Heart left ventricle (tissue), 16 donors: Measurements from ENCODE around the gene MRC2. TPM values are rescaled to one million over a fixed set of nuclear protein-coding genes. Genes with fewer than 3 reads are reported as not detected.

ENCODE experiments used
- ATAC-seq, 4 donors: fragments of 200-7000 bp; cut with Tn5 transposase; one replicate each; pipeline ENCODE4 v1.9.1; 2020 to 2022; ENCODE audit warnings: moderate library complexity in 4 of 4, mild to moderate bottlenecking in 3 of 4, moderate number of reproducible peaks in 1 of 4
- DNase-seq, 5 donors: peaks; one replicate each; pipeline ENCODE4 v3.0.0-alpha.2; 2020
- H3K27ac ChIP-seq, 12 donors: fragments of 200-600 bp; sonication (generic) in 4 of 12; one replicate each; pipeline versions ENCODE4 v1.5.0 to v1.8.0; 2016 to 2022; ENCODE audit warnings: mild to moderate bottlenecking in 2 of 12
- H3K27me3 ChIP-seq, 9 donors: fragments of 200-600 bp; sonication (generic) in 2 of 9; one replicate each; pipeline versions ENCODE4 v1.5.1 to v1.8.0; 2016 to 2022; ENCODE audit warnings: mild to moderate bottlenecking in 3 of 9
- H3K36me3 ChIP-seq, 9 donors: fragments of 200-600 bp; sonication (generic) in 2 of 9; one replicate each; pipeline versions ENCODE4 v1.5.0 to v1.8.0; 2018 to 2022; ENCODE audit warnings: mild to moderate bottlenecking in 2 of 9
- H3K4me1 ChIP-seq, 12 donors: fragments of 200-600 bp; sonication (generic) in 4 of 12; one replicate each; pipeline versions ENCODE4 v1.5.0 to v1.8.0; 2016 to 2022; ENCODE audit warnings: mild to moderate bottlenecking in 3 of 12
- H3K4me3 ChIP-seq, 12 donors: fragments of 200-600 bp; sonication (generic) in 4 of 12; one replicate each; pipeline versions ENCODE4 v1.5.0 to v1.8.0; 2017 to 2022; ENCODE audit warnings: mild to moderate bottlenecking in 9 of 12, moderate library complexity in 4 of 12
- H3K9me3 ChIP-seq, 12 donors: fragments of 200-600 bp; sonication (generic) in 4 of 12; one replicate each; pipeline versions ENCODE4 v1.5.0 to v1.8.0; 2016 to 2022; ENCODE audit warnings: mild to moderate bottlenecking in 1 of 12
- CTCF ChIP-seq, 12 donors: fragments of 200-600 bp; sonication (generic) in 4 of 12; IDR thresholded peaks; one replicate each; pipeline versions ENCODE4 v1.5.0 to v1.8.0; 2018 to 2022; ENCODE audit warnings: antibody characterized with exemption in 12 of 12, mild to moderate bottlenecking in 5 of 12
- POLR2A ChIP-seq, 2 donors: fragments of 450-650 bp; IDR thresholded peaks; one replicate each; pipeline ENCODE4 v1.6.1; 2017; ENCODE audit warnings: antibody characterized with exemption in 2 of 2, mild to moderate bottlenecking in 2 of 2, moderate library complexity in 2 of 2
- WGBS, 4 donors: extraction: QIAGEN DNeasy Blood & Tissue Kit in 2 of 4; methylation state at CpG; one replicate each; pipeline versions ENCODE4 v1.1.5 to v1.1.7; 2013 to 2018; 5-methylcytosine and 5-hydroxymethylcytosine counted together
- intact Hi-C, 10 donors: fragments of 100-400 bp; cut with DNase I; formaldehyde crosslinking; loops; one replicate each; pipeline versions ENCODE4 v1.11.1 to v1.14.2; 2022
- polyA plus RNA-seq, 2 donors: library from polyadenylated mRNA; stranded (reverse); fragments of 200-250 nt; gene quantifications; one replicate each; pipeline ENCODE4 v1.2.3, GENCODE V29; 2013
- total RNA-seq, 9 donors: library from RNA; depleted of rRNA in 2 of 9; stranded (reverse); fragments of >200 nt in 2 of 9; fragmentation: NEBNext Ultra II Directional in 3 of 9; extraction: Animal tissue kit (Norgen Biotek cat#: 25700) in 3 of 9; gene quantifications; one replicate each; pipeline versions ENCODE4 v1.1.0 to v1.2.4, GENCODE V29; 2016 to 2023
- donor health status: ischemic (EF 13 %, LVEDD 7.1; RV severe dilation, severe dysfunction).
- donor health status: healthy with polysubstance abuse.
- donor health status: DM: no; HTN: yes; CAD: no.
- donor health status: DM: no; HTN: no; CAD: no.
- donor health status: ischemic (EF 25% LVEDD 6.9; RV normal size, moderate dysfunction).
- donor health status: ischemic (EF 25% LVEDD 5.7; RV mildly dilated, moderate dysfunction).
- donor health status: healthy.
- donor health status: DM: yes; HTN: yes; CAD: no.
- donor health status: ischemic (EF 35%, LVEDD 5.7; RV mildly dilated, moderate dysfunction).
- donor health status: nonischemic (EF 11% LVEDD 7.7; RV severe dilation, severe dysfunction).
- donor health status: DM: yes; HTN: yes; CAD: no.
- donor health status: PGD.
- donor health status: ischemic (EF 29% LVEDD 5.4; RV normal size, mild dysfunction).
- donor health status: nonischemic (EF 23%, LVEDD 6.1; RV moderate dilation, normal function).

Gene MRC2
- total and polyA plus RNA-seq, 11 donors = 13.1 to 50.8 (median 21.0) TPM

DNA sequence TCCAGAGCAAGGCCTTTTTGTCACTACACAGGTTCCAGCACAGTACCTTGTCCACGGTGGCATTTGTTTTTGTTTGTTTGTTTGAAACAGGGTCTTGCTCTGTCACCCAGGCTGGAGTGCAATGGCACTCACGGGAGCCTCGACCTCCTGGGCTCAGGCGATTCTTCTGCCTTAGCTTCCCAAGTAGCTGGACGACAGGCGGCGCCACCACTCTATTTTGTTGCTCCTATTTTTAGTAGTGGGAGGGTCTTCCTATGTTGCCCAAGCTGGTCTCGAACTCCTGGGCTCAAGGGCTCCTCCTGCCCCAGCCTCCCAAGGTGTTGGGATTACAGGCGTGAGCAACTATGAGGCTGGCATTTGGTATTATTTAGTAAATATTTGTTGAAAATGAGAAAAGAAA is 10.3 kb downstream of the MRC2 start:
- H3K36me3 ChIP-seq = peaks cover 0 to 6% (median 0%) of the 10 kb centered on the region in 9 donors
- no peak overlapping the region for H3K4me3 ChIP-seq
- peak in 1 of 5 donors; percentile 9 for DNase-seq
- intact Hi-C loops = no loop called here
- ATAC-seq = no peak
- H3K27me3 ChIP-seq = no peaks in the 10 kb centered on the region
- peaks cover 0 to 8% (median 0%) of the 10 kb centered on the region in 12 donors for H3K4me1 ChIP-seq
- H3K9me3 ChIP-seq = no peaks in the 10 kb centered on the region
- TF ChIP-seq POLR2A (IDR thresholded peaks at IDR 0.05) (no peak), CTCF (IDR thresholded peaks at IDR 0.05) (no peak)
- H3K27ac ChIP-seq = no peak overlapping the region
- 79 to 88% (median 79%) methylated on average over 9 of the region's 9 CpGs for WGBS, 4 donors

GRCh38 chr17:62641153-62641552 is 13.7 kb downstream of the MRC2 start:
- TF ChIP-seq CTCF (IDR thresholded peaks at IDR 0.05) = no peak
- TF ChIP-seq POLR2A (IDR thresholded peaks at IDR 0.05) = no peak
- peaks cover 0 to 6% (median 0%) of the 10 kb centered on the region in 9 donors for H3K36me3 ChIP-seq
- intact Hi-C loops = loop anchor here in 1 of 10 donors (10.0 kb wide), 1 partner anchor 56 kb away; no protein-coding TSS in a partner anchor
- H3K27ac ChIP-seq = no peak overlapping the region
- no peaks in the 10 kb centered on the region for H3K4me1 ChIP-seq
- WGBS, 4 donors = 79 to 87% (median 83%) methylated on average over 10 of the region's 10 CpGs
- H3K4me3 ChIP-seq = no peak overlapping the region
- no peaks in the 10 kb centered on the region for H3K9me3 ChIP-seq
- H3K27me3 ChIP-seq = no peaks in the 10 kb centered on the region
- DNase-seq (no peak), ATAC-seq (no peak)

DNA sequence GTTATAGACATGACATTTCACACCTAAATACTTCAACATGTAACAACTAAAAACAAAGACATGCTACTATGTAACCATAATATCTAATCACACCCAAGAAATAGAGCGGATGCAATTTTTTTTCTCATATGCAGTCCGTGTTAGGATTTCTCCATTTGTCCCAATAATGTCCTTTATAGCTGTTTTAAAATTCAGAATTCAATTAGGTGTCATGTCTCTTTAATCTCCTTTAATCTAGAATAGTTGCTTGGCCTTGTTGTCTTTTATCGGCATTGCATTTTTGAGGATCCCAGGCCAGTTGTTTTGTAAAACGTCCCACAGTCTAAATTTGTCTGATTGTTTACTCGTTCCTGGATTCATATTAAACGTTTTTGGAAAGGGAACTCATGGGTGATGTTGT is 14.5 kb downstream of the MRC2 start:
- Histone ChIP-seq H3K36me3 (peaks cover 0 to 2% (median 0%) of the 10 kb centered on the region in 9 donors), H3K27ac (no peak overlapping the region), H3K4me1 (no peaks in the 10 kb centered on the region), H3K9me3 (no peaks in the 10 kb centered on the region), H3K4me3 (no peak overlapping the region), H3K27me3 (no peaks in the 10 kb centered on the region)
- intact Hi-C loops = loop anchor here in 1 of 10 donors (10.0 kb wide), 1 partner anchor 57 kb away; no protein-coding TSS in a partner anchor
- ATAC-seq = no peak
- TF ChIP-seq POLR2A (IDR thresholded peaks at IDR 0.05) (no peak), CTCF (IDR thresholded peaks at IDR 0.05) (no peak)
- DNase-seq = no peak
- 68 to 83% (median 75%) methylated on average over 6 of the region's 6 CpGs for WGBS, 4 donors

DNA sequence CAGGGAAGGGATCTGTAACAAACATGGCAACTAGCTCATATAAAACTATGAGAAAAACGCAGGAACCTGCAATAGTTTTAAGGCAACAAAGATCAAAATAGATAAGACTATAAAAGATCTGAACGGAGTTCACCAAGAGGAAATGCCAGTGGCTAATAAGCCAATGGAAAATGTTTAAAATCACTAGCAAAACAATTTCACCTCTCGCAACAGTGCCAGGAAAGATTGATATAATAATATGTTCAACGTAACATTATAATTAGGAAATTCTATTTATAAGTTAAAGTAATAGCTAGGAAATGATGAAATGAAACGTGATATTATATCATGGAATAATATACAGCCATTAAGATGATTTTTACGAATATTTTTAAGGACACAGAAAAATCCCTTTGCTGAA is 16.0 kb downstream of the MRC2 start:
- intact Hi-C loops = loop anchor here in 1 of 10 donors (10.0 kb wide), 1 partner anchor 59 kb away; no protein-coding TSS in a partner anchor
- no peak for DNase-seq
- WGBS, 4 donors = 76 to 81% (median 78%) methylated on average over 6 of the region's 6 CpGs
- Histone ChIP-seq H3K9me3 (no peaks in the 10 kb centered on the region), H3K36me3 (no peaks in the 10 kb centered on the region), H3K27me3 (no peaks in the 10 kb centered on the region), H3K4me3 (no peak overlapping the region), H3K4me1 (peaks cover 0 to 11% (median 5%) of the 10 kb centered on the region in 12 donors), H3K27ac (no peak overlapping the region)
- ATAC-seq = no peak
- no peak for TF ChIP-seq CTCF (IDR thresholded peaks at IDR 0.05)
- no peak for TF ChIP-seq POLR2A (IDR thresholded peaks at IDR 0.05)
